Superior temporal gyrus (tissue), 1 donor: ENCODE results near the gene C1orf35.

Experiments used
- DNase-seq: peaks from one replicate; pipeline ENCODE4 v3.0.0-alpha.2; 2016; ENCODE audit errors: extremely low spot score

C1orf35 gene

GRCh38 chr1:228079013-228079412, 24.1 kb downstream of the C1orf35 start:
- DNase-seq, result no peak

GRCh38 chr1:228077565-228078330, 25.4 kb downstream of the C1orf35 start:
- DNase-seq, result no peak

GRCh38 chr1:228076796-228077430, 26.2 kb downstream of the C1orf35 start:
- no peak for DNase-seq

- DNase-seq, result no peak
These were observed 27.3 kb downstream of the C1orf35 start for GRCh38 chr1:228075801-228076271.

- no peak for DNase-seq
These were observed 28.0 kb downstream of the C1orf35 start for GRCh38 chr1:228074954-228075730.

GRCh38 chr1:228073857-228074545, 29.1 kb downstream of the C1orf35 start:
- DNase-seq, result no peak

GRCh38 chr1:228073061-228073856, 29.9 kb downstream of the C1orf35 start:
- DNase-seq, result no peak

- DNase-seq, result no peak
These were observed 30.5 kb downstream of the C1orf35 start for GRCh38 chr1:228072658-228073043.

- DNase-seq, result no peak
These were observed 31.1 kb downstream of the C1orf35 start for GRCh38 chr1:228071839-228072657.

GRCh38 chr1:228070851-228071250, 32.3 kb downstream of the C1orf35 start:
- no peak for DNase-seq

GRCh38 chr1:228070173-228070572, 33.0 kb downstream of the C1orf35 start:
- no peak for DNase-seq

- no peak for DNase-seq
These were observed 34.8 kb downstream of the C1orf35 start for GRCh38 chr1:228068359-228068758.

- no peak for DNase-seq
These were observed 36.1 kb downstream of the C1orf35 start for GRCh38 chr1:228066891-228067654.

- DNase-seq, result no peak
These were observed 36.7 kb downstream of the C1orf35 start for GRCh38 chr1:228066416-228066815.

GRCh38 chr1:228065543-228066347, 37.4 kb downstream of the C1orf35 start:
- no peak for DNase-seq

- no peak for DNase-seq
These were observed 38.2 kb downstream of the C1orf35 start for GRCh38 chr1:228064741-228065542.

GRCh38 chr1:228064296-228064695, 38.8 kb downstream of the C1orf35 start:
- no peak for DNase-seq
